Activated CD4-positive, CD25-positive, alpha-beta regulatory T cell treated with anti-CD3 and anti-CD28 coated beads, Interleukin-2, amount 50 U/mL, for 72 hours (primary cell): ENCODE data around the gene DIS3L2.
"Not testable (repeated sequence)": the region's sequence is repeated elsewhere in the genome, so short reads cannot be mapped to it uniquely, and the experiment has no call there.

ENCODE experiments used
- DNase-seq: peaks from one replicate; pipeline ENCODE4 v3.0.0; 2021

DIS3L2 gene

DNA sequence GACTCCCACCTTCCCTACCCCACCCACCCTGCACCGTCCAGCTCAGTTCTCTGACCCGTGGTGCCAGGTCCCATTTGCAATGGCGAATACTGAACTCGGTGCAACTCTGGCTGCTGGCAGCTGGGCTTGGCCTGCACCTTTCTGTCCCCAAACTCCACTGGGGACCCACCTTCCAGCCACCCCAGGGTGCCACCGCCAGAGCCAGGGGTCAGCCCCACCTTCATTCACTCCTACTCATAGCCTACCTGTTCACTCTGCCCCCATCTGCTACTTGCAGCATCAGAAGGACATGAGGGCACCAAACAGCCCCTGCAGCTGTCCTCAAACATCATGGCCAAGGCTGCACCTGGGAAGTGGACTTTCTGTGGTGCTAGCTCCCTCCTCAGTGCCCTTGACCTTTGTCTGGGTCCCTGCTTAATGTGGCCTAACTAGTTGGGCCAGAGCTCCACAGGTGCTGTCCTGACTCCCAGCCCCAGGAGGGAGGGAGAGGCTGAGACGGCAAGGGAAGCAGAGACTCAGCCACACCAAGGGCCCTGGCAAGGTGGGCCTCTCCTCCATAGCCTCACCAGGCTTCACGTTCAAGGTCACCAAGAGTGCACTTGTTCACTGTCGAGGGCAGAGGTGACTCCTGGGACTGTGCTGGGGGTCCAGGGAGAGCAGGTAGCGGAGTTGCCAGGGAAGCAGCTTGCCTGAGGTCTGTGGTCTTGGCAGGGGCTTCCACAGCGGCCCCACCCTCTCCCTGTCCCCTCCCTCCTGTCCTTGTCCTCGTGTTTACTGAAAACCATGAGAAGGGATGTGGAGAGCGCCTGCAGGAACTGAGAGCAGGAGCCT is 365.0 kb downstream of the DIS3L2 start:
- peak; percentile 28 for DNase-seq

DNA sequence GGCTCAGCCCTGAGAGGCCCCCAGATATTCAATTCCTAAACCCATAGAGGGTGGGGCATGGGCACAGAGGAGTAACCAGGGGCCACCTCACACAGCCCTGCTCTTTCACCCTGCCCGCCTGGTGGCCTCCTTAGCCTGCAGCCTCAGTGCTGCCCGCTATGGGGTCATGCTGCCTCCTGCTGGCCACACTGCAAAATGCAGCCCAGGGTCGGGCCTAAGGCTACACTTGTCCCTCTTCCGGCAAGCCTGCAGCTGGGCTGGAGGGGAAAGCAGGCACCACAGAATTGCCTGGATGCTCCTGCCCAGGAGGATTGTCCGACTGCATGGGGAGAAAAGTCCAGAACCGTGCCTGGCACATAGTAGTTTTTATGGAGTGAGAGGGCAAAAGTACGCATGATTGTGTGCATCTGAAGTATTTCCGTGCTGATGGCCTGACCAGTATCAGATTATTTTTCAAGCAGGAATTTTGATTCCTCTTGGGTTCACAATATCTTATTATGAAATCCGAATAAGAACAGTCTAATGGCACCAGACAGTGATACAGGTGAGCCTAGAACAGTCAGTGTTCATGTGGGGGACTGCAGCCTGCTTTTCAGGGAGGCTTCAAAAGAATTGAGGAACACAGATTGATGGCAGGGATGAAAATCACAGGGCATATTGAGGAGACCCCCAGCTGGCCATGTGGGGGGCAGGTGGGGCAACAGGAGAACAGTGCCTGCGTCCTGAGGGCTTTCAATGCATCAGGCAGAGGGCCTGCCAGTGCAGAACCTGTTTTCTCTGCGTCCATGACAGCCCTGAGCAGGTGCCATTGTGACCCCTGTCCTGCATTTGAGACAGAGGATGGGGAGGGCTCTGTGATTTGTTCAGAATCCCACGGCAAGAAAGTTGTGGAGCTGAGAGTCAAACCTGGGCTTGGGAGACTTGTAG is 365.9 kb downstream of the DIS3L2 start:
- peak; percentile 90 for DNase-seq

DNA sequence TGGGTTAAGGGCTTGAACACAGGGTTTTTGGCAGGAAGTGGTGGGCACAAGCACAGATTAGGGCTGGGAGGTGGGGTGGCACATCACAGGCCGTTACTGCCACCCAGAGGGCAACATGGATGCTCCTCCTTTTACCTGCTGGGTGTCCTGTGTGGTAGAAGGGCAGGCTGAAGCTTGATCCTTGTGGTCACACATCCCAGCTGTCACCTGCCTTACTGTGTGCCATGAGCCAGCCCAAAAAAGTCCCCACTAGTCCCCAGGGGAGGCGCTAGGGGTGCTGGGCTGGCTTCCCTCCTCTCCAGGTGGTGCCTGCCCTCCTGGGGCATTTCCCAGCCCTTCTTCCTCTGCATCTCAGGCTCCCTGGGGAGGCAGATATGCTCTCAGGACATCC is 366.5 kb downstream of the DIS3L2 start:
- DNase-seq = peak; percentile 23

DNA sequence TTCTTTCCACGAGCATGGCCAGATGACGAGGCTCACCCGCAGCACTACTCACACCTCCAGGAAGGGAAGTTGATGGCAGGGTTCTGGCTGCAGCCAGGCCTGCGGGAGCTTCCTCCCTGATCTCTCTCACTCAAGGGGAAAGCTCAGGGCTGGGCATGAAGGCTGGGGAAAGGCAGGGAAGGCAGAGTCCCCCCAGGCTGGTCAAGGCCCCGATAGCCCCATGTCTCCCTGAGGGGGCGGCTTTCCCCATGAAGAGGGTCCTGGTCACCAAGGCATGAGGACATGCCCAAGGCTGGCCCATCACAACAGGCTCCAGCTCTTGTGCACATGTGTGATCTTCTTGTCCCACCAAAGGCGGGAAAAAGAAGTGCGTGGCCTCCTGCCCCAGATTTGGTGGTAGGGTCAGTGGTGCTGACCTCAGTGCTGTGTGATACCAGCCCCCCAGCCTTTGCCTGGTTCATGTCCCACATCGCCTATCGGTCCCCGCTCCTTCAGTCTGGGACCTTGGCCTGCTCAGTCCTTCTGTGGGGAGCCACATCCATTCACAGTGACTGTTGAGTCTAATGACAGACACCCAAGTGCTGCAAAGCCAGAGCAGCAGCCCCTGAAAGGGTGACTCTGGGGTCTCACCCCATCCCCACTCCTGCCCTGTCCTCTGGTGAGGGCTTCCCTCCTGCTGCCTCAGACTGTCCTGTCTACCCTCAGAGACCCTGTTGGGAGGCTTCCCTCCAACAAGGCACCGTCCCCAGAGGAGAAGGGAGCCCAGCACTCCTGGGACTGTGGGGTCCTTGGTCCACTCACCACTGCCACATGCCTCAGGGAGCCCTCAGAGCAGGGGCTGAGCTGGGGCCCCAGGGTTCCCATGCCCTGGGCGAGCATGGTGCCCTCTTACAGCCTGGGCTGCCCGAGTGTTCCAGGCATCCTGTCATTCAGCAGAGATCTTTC is 367.3 kb downstream of the DIS3L2 start:
- no peak for DNase-seq

DNA sequence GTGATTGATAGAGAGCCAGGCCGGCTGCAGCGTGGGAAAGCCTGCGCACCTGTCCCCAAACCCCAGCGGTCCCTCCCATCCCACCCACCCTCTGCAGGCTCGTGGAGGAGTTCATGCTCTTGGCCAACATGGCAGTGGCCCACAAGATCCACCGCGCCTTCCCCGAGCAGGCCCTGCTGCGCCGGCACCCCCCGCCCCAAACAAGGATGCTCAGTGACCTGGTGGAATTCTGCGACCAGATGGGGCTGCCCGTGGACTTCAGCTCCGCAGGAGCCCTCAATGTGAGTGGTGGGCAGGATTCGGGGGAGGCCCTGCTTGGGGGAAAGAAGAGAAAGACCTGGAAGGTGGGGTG is 368.2 kb downstream of the DIS3L2 start:
- DNase-seq = no peak

DNA sequence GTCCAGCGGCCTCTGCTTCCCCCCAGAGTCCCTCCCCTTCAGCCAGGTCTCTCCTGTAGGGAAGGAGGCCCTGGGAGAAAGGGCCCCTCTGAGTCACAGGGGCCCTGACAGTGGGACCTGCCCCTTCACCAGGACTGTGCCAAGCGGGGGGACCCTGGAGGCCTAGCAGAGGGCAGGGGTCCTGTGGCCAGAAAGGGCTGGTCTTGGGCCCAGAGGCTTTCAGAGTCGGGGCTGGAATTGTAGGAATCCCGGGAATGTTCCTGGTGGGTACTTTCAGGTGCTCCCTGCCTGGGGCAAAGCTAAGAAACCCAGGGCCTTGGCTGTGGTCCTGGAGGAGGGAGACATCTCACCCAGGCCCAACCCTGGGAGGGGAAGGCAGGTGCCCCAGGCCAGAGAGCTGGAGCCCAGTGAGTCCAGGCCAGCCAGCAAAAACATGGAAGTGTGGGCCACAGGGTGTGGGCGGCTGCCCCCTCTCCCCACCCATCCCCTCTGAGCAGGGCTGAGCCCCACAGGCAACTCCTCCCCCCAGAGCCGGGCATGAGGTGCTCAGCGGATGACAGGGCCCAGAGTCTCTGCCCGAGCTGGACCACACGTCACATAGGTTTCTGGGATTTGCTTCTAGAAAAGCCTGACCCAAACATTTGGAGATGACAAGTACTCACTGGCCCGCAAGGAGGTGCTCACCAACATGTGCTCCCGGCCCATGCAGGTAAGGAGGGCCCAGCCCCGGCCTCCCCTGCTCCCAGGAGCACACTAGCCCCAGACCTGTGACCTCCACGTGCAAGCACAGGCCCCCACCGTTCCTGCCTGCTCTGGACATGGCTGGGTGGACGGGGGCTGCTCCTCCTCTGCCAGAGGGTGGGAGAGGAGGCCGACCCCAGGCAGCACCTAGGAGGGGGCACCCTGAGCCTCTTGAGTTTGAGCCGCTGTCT is 368.8 kb downstream of the DIS3L2 start:
- DNase-seq = no peak

DNA sequence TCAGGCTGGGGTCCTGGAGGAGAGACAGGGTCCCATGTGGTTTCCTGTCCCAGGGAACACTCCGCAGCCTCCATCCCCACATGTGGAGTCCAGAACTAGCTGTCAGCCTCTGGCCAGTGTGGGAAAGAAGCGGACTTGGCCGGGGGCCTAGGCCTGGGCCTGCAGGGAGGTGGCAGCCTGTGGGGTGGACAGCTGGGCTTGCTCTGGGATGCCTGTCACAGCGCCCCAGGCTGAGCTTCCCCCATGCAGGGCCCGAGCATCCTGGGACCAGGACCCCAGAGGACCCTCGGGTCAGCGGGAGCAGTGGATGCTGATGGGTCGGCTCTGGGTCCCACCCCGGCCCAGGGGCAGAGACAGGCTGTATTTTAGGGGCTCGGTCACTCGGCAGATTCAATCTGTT is 369.5 kb downstream of the DIS3L2 start:
- peak; percentile 13 for DNase-seq

DNA sequence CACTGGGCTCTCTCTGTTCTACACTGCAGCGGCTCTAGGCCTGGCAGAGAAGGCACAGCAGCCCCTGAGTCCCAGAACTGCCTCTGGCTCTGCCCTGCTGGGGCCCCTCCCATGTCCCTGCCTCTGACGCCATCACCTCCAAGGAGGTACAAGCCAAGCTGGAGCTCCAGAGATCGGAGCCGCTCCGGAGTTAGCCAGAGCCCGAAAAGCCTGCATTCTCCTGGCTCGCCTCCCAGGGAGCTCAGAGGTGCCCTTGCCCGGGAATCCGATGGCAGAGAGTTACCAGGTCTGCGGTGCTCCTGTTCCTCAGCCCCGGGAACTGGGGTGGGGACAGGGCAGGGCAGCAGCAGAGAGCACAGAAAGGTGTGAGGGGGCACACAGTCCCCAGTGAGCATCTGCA is 370.1 kb downstream of the DIS3L2 start:
- DNase-seq = peak; percentile 16

DNA sequence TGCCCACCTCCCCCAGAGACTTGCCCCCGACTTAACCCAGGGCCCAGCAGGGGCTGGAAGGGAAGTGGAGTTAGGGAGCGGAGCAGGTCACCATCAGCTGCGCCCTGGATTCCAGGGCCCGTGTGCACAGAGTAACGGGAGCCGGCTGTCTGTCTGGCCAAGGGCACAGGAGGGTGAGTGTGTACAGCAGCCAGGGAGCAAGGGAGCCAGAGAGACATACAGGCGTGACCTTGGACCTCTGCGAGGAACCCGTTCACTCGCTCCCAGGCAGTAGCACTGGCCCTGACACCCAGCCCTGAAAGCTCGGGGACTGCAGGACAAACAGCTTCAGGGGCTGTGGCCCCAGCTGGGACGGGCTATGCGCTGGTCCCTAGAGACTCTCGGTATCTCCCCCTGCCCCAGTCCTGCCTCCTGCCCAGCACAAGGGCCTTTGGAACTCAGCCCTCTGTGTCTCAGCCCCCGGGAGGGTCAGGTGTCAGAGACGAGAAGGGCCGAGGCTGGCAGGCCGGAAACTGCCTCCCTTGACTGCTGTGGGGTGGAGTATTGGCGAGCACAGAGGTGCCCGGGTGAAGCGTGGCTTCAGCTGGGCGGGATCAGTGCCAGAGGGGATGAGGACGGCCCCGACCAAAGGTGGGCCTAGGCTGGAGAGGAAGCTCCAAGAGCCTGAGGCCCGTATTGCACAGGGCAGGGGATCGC is 370.9 kb downstream of the DIS3L2 start:
- DNase-seq = peak; percentile 27

DNA sequence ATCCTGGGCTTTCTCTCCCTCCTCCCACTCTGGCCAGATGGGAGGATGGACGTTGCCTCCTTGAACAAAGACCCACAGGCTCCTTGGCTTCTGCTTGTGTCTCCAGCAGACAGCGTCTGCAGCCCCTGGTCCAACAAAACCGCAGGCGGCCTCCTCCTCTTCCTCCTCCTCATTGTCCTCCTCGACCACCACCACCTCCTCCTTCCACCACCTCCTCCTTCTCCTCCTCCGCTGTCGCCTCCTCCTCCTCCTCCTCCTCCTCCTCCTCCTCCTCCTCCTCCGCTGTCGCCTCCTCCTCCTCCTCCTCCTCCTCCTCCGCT is 371.4 kb downstream of the DIS3L2 start:
- no peak for DNase-seq

DNA sequence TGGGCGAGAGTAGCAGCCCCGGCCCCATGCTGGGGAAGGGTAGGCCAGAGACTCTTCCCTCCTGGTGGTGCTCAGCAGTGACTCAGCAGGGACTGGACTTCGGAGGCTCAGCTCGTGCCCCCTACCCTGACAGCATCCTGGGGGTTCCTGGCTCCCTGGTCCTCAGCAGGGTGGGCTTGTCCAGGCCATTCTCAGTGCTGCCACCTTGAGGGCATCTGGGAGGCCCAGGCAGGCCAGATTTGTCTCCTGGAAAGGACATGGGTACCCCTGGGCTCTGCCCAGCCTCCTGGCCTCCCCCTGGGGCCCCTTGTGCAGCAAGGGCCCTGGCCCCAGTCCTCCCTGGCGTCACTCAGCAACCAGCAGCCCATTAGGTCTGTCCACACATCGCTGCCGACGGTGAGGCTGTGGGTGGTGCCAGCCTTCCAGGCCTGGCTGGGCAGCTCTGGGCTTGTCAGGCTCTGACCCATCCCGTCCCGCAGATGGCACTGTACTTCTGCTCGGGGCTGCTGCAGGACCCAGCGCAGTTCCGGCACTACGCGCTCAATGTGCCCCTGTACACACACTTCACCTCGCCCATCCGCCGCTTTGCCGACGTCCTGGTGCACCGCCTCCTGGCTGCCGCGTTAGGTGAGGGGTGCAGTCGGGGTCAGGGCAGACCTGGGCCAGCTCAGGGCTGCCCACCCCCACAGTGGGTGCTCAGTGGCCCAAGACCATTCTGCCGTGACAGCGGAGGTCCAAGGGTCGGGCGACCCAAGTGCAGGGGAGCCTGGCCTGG is 372.0 kb downstream of the DIS3L2 start:
- peak; percentile 25 for DNase-seq

DNA sequence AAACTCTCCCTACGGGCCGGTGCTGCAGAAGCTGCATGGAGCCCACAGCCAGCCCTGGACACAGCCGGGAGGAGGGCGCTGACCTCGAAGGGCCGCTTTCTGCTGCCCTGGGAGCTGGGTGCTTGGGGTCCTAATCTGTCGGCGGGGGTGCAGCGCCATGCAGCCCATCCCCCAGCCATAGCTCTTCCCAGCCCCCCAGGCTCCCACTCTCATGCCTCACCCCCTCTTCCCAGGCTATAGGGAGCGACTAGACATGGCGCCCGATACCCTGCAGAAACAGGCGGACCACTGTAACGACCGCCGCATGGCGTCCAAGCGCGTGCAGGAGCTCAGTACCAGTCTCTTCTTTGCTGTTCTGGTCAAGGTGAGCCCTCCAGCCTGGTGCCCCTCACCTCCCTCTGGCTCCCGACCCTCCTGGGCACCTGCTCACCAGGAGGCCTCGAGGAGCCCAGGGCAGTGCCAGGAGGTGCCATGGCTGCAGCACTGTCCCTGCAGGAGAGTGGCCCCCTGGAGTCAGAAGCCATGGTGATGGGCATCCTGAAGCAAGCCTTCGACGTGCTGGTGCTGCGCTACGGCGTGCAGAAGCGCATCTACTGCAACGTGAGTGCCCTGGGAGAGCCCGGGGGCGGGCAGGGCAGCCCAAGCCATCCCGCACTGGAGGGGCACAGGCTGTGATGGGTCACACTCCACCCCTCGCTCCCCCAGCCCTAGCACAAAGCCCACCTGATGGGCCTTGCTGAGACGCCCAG is 372.8 kb downstream of the DIS3L2 start:
- DNase-seq = peak; percentile 21

DNA sequence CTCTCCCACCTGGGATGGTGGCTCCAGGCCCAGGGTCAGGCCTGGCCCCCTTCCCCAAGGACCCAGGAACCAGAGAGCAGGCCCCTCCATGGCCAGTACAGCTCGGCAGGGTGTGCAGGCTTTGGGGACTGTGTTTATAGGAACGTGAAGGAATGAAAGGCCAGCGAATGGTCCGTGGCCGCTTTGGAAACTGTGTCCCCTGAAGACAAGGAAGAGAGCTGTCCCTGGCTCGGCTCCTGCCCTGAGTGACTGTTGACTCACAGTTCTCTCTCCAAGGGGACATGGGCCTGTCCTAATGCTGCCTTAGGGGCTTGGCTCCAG is 373.3 kb downstream of the DIS3L2 start:
- not testable (repeated sequence) for DNase-seq

DNA sequence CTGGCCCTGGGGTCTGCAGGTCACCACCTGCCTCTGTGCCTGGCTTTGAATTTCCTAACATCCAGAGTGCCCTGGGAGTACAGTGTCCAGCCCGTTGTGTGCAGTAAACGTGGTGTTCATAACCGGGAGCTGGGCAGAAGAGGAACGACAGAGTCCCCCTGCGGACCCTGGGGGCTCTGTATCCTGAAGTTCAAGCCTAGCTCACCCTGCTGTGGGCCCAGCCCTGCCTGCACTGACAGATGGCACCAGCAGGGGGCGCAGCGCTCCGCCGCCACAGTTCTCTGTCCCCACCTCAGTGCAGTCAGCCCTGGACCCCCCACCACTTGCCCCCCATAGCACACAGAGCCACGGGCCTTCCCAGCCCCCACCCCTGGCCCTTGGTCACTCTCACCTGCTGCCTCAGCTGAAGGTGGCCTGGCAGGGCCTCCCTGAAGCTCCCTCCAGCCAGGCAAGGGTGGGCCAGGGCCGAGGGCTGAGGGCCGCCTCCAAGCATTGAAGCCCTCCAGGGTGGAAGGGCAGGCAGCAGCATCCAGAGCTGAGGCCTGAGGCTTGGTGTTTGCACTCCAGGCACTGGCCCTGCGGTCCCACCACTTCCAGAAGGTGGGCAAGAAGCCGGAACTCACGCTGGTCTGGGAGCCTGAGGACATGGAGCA is 373.8 kb downstream of the DIS3L2 start:
- peak; percentile 34 for DNase-seq

DNA sequence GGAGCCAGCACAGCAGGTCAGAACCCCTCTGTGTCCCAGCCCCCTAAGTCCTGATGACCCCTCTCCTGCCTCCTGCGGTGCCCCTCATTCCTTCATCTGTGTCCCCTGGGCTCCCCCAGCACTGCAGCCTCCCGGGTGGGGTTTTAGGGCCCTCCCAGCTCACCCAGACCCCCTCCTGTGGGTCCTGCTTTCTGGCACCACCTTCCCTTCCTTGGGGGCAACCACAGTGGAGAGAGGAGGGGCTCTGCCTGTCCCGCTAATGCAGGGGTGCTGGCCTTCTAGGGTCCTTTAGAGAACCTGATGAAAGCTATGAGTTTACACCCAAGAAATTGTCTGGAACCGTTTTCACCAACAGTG is 374.3 kb downstream of the DIS3L2 start:
- no peak for DNase-seq

DNA sequence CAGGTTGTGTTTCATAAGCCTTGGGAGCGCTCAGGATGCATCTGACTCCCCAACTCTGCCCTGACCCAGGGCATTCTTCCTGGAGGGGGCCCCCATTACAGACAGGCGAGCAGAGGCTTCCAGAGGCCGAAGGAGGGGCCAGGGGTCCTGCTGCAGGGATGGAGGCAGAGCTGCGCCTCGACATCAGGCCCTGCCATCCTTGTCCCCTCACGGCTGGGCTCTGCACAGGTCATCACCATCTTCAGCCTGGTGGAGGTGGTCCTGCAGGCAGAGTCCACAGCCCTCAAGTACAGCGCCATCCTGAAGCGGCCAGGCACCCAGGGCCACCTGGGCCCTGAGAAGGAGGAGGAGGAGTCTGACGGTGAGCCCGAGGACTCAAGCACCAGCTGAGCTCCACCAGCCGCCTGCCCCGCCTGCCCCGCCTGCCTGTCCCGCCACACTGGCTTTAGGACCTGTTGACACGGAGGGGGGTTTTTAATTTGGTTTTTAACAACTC is 374.8 kb downstream of the DIS3L2 start:
- DNase-seq = peak; percentile 28

DNA sequence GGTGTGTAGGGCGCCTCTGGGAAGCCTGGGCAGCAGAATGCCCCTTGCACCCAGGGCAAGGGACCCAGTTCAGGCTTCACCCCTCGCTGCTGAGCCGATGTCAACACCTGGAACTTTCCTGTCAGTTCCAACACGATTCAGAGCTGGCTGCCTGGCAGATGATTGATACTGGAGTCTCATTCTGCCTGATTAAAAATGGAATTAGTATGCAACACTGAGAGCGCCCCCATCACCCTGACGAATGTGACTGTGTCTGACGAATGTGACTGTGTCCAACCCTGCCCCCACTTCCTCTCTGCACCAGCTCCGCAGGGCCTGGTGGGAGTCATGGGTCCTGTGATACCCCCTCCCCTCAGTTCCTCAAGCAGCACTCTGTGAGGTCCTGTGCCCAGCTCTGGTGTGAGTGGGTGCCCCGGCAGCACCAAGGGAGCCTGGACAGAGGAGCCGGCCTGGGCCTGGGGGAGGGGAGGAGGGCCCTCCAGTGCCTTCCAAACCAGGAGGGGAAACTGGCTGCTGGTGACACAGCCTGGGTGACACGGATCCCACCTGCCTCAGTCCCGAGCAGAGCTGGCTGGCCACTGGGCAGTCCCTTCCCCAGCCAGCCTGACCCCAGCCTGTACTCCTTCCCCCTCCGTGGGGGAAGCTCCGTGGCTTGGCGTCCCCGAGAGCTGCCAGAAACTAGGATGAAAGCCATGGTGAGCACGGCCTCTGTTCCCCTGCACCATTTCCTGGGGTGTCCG is 375.6 kb downstream of the DIS3L2 start:
- DNase-seq = peak; percentile 26

DNA sequence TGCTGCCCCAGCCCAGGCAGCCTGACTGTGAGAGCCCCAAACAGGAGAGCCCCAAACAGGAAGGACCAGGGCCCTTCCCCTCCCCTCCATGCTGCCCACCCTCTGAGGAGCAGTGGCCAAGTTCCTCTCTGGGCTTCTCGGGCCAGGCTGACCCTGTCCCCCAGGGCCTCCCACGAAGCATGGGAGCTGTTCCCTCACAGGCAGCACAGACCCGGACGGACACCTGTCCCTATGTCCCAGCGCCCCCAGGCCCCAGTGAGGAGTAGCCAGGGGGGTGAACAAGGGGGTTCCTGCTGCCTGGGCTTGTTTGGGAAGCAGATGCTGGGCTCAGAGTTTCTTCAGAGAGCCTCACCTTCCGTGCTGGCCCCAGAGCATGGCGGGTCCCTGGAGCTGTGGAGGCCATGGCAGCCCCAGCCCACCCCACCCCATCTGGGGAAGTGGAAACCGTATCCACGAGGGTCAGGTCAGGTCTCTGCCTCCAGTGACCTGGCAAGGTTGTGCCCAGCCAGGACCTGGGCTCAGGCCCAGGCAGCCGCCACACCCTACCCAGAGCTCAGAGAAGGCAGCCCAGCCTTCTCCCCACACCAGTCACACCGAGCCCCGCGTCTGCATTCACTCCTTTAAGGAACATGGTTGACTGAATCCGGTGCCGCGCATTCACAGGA is 376.7 kb downstream of the DIS3L2 start:
- DNase-seq = peak; percentile 24
